Kidney tubule cell (primary cell): Measurements from ENCODE around the gene PLA2G12A.

Experiments used
- DNase-seq: peaks from one replicate; pipeline ENCODE4 v3.0.0-alpha.2; 2018; ENCODE audit warnings: low spot score

PLA2G12A gene

GRCh38 chr4:109729718-109730618 is at the start of gene PLA2G12A:
TSS of gene PLA2G12A (minus strand) at chr4:109730070. CDS start at chr4:109729809, 261 bp downstream.
- DNase-seq = peak; percentile 94

GRCh38 chr4:109764789-109765402 is 35.0 kb upstream of the PLA2G12A start:
- no peak for DNase-seq

- DNase-seq = no peak
Observed at GRCh38 chr4:109764376-109764775, 34.5 kb upstream of the PLA2G12A start.

GRCh38 chr4:109760682-109761081 is 30.8 kb upstream of the PLA2G12A start:
- DNase-seq = no peak

GRCh38 chr4:109755656-109756055 is 25.8 kb upstream of the PLA2G12A start:
- DNase-seq = no peak

- no peak for DNase-seq
Observed at GRCh38 chr4:109754093-109754857, 24.4 kb upstream of the PLA2G12A start.

- no peak for DNase-seq
Observed at GRCh38 chr4:109752525-109752924, 22.7 kb upstream of the PLA2G12A start.

GRCh38 chr4:109751852-109752251 is 22.0 kb upstream of the PLA2G12A start:
- no peak for DNase-seq

GRCh38 chr4:109750652-109751244 is 20.9 kb upstream of the PLA2G12A start:
- DNase-seq = no peak

GRCh38 chr4:109749388-109750082 is 19.7 kb upstream of the PLA2G12A start:
- no peak for DNase-seq

- DNase-seq = no peak
Observed at GRCh38 chr4:109748114-109748513, 18.2 kb upstream of the PLA2G12A start.

GRCh38 chr4:109746728-109747127 is 16.9 kb upstream of the PLA2G12A start:
- no peak for DNase-seq

GRCh38 chr4:109745830-109746229 is 16.0 kb upstream of the PLA2G12A start:
- no peak for DNase-seq

- no peak for DNase-seq
Observed at GRCh38 chr4:109739547-109739946, 9.7 kb upstream of the PLA2G12A start.

GRCh38 chr4:109738104-109738872 is 8.4 kb upstream of the PLA2G12A start:
- DNase-seq = no peak

GRCh38 chr4:109735566-109736365 is 5.9 kb upstream of the PLA2G12A start:
- peak; percentile 49 for DNase-seq

- DNase-seq = no peak
Observed at GRCh38 chr4:109733728-109734127, 3.9 kb upstream of the PLA2G12A start.

- DNase-seq = no peak
Observed at GRCh38 chr4:109730619-109731545, 1.0 kb upstream of the PLA2G12A start.
